Right cardiac atrium (tissue), 5 donors: Measurements from ENCODE around the gene ADAMTS16. TPM values are rescaled to one million over a fixed set of nuclear protein-coding genes. Genes with fewer than 3 reads are reported as not detected.

ENCODE experiments used
- ATAC-seq, 2 donors: fragments of 200-7000 bp; cut with Tn5 transposase; one replicate each; pipeline versions ENCODE4 v1.8.0 to v1.9.1; 2020; ENCODE audit warnings: moderate library complexity in 2 of 2, mild to moderate bottlenecking in 1 of 2
- DNase-seq, 3 donors: peaks; one replicate each; pipeline ENCODE4 v3.0.0-alpha.2; 2020
- H3K27ac ChIP-seq: one replicate; pipeline ENCODE4 v1.5.1; 2013; ENCODE audit warnings: mild to moderate bottlenecking, low read length, control low read depth, moderate library complexity
- H3K27me3 ChIP-seq: one replicate; pipeline ENCODE4 v1.6.1; 2013; ENCODE audit not compliant: control insufficient read depth, insufficient read depth
- H3K4me1 ChIP-seq: one replicate; pipeline ENCODE4 v1.6.1; 2013; ENCODE audit warnings: low read length; ENCODE audit not compliant: control insufficient read depth, insufficient read depth
- H3K4me3 ChIP-seq: one replicate; pipeline ENCODE4 v1.5.1; 2013; ENCODE audit warnings: low read length, control low read depth
- H3K9me3 ChIP-seq: one replicate; pipeline ENCODE4 v1.6.1; 2013; ENCODE audit warnings: low read length; ENCODE audit not compliant: control insufficient read depth
- WGBS: extraction: QIAGEN DNeasy Blood & Tissue Kit; methylation state at CpG from one replicate; pipeline ENCODE4 v1.1.7; 2013; 5-methylcytosine and 5-hydroxymethylcytosine counted together
- intact Hi-C, 4 donors: fragments of 100-400 bp; cut with DNase I; formaldehyde crosslinking; loops; one replicate each; pipeline versions ENCODE4 v1.11.0 to v1.14.0; 2022 to 2023
- polyA plus RNA-seq: library from polyadenylated mRNA; stranded (reverse); fragments of 200-250 nt; gene quantifications from one replicate; pipeline ENCODE4 v1.2.3, GENCODE V29; 2013
- total RNA-seq, 4 donors: library from RNA; stranded (reverse); fragmentation: NEBNext Ultra II Directional; extraction: Animal tissue kit (Norgen Biotek cat#: 25700); gene quantifications; one replicate each; pipeline ENCODE4 v1.2.1, GENCODE V29; 2021
- donor health status: healthy with polysubstance abuse.
- donor health status: DM: no; HTN: yes; CAD: no.
- donor health status: DM: no; HTN: no; CAD: no.
- donor health status: DM: no; HTN: yes; CAD: no; lungs with severe emphysema.
- donor health status: DM: yes; HTN: yes; CAD: no.

ADAMTS16 gene
- total and polyA plus RNA-seq, 5 donors = not detected

GRCh38 chr5:5242056-5242455, 101.9 kb downstream of the ADAMTS16 start:
- no peaks in the 10 kb centered on the region for H3K4me1 ChIP-seq
- ATAC-seq (no peak), DNase-seq (no peak)
- no peaks in the 10 kb centered on the region for H3K9me3 ChIP-seq
- 86% methylated on average over 11 of the region's 11 CpGs for WGBS
- intact Hi-C loops = no loop called here
- H3K27me3 ChIP-seq = no peaks in the 10 kb centered on the region
- H3K27ac ChIP-seq = no peak overlapping the region
- H3K4me3 ChIP-seq = no peak overlapping the region

- ATAC-seq (no peak), DNase-seq (no peak)
- no peak overlapping the region for H3K4me3 ChIP-seq
- H3K27ac ChIP-seq = no peak overlapping the region
- intact Hi-C loops = no loop called here
- no peaks in the 10 kb centered on the region for H3K4me1 ChIP-seq
- WGBS = 90% methylated on average over 8 of the region's 8 CpGs
- peaks cover 8% of the 10 kb centered on the region for H3K9me3 ChIP-seq
- no peaks in the 10 kb centered on the region for H3K27me3 ChIP-seq
Observed at GRCh38 chr5:5246736-5247135, 106.6 kb downstream of the ADAMTS16 start.

DNA sequence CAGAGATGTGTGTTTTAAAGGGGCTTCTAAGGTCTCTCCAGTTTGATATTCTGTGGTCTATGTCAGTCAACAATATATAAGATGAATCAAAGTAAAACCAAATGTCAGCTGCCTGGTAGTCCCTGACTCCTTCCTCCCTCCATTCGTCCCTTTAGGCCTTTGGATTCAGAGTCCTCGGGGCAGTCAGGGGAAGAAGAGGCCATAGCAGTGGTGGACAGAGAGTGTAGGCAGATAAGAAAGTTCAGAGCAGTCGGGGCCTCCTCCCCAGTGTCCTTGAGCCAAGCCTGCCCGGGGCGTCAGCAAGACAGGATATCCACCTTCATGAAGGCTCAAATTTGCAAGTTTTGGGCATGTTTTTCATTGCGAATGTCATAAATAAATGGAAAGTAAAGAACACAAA, 110.6 kb downstream of the ADAMTS16 start:
- no peak overlapping the region for H3K4me3 ChIP-seq
- intact Hi-C loops = no loop called here
- DNase-seq = no peak
- H3K4me1 ChIP-seq = no peaks in the 10 kb centered on the region
- peaks cover 18% of the 10 kb centered on the region for H3K9me3 ChIP-seq
- no peak overlapping the region for H3K27ac ChIP-seq
- no peaks in the 10 kb centered on the region for H3K27me3 ChIP-seq
- ATAC-seq = no peak
- WGBS = 73% methylated on average over 6 of the region's 6 CpGs

DNA sequence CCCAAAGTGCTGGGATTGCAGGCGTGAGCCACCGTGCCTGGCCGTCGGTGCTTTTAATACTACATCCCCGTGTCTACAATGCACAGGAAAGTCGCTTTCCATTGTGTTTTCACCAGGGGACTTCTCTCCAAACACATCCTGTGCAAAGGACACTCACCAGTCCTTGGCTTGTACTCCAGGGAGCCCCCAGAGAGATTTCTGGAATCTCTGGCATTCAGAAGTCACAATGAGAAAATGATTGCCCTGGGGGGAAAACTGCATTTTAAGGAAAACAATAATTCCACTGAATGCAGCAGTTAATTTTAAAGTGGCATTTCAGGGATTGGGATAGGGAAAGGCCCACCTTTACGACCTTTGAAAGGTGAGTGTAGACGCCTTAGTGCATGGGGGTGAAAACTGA, 112.0 kb downstream of the ADAMTS16 start:
- H3K4me3 ChIP-seq = no peak overlapping the region
- H3K4me1 ChIP-seq = no peaks in the 10 kb centered on the region
- H3K27me3 ChIP-seq = no peaks in the 10 kb centered on the region
- WGBS = 69% methylated on average over 8 of the region's 8 CpGs
- H3K9me3 ChIP-seq = peaks cover 18% of the 10 kb centered on the region
- no peak for DNase-seq
- ATAC-seq = no peak
- intact Hi-C loops = no loop called here
- H3K27ac ChIP-seq = no peak overlapping the region

GRCh38 chr5:5257353-5257752, 117.2 kb downstream of the ADAMTS16 start:
- Histone ChIP-seq H3K4me1 (no peaks in the 10 kb centered on the region), H3K27me3 (no peaks in the 10 kb centered on the region), H3K9me3 (peaks cover 10% of the 10 kb centered on the region), H3K27ac (no peak overlapping the region), H3K4me3 (no peak overlapping the region)
- intact Hi-C loops = no loop called here
- ATAC-seq (no peak), DNase-seq (no peak)
- 87% methylated on average over 5 of the region's 5 CpGs for WGBS

DNA sequence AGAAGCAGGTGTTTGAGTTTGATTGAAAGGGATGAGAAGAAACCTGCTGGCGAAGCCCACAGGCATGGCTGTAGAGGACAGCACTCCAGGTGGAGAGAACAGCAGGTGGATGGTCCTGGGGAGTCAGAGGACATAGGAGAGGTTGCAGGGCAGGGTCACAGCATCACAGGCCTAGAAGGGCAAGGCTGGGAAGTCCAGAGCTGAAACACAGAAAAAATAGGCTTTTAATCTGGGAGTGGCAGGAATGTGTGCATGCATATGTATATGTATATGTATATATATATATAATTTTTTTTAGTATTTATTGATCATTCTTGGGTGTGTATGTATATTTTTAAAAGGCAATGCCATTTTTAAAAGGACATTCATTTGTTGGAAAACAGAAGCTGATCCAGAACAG, 118.4 kb downstream of the ADAMTS16 start:
- whole genome bisulfite sequencing = 71% methylated on average over 1 of the region's 1 CpG
- Histone ChIP-seq H3K4me1 (no peaks in the 10 kb centered on the region), H3K27me3 (no peaks in the 10 kb centered on the region), H3K9me3 (peaks cover 9% of the 10 kb centered on the region), H3K4me3 (no peak overlapping the region), H3K27ac (no peak overlapping the region)
- intact Hi-C loops = no loop called here
- ATAC-seq = no peak
- no peak for DNase-seq

DNA sequence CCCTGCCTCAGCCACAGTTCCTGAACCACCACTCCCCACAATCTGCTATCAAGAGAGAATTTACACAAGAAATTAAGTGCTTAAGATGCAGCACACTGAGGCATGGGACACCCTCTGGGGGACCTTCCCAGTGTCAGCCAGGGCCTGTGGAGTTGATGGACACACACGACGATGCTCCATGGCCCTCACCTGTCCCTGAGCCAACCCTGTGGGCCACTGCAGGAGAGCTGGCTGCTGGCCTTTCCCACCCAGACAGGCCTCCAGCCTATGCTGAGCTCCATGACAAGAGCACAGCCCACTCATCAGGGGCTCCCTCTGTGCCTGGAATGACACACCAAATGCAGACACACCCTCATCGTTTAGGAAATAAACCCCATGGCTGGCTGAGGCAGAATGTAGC, 124.6 kb downstream of the ADAMTS16 start:
- no peaks in the 10 kb centered on the region for H3K4me1 ChIP-seq
- DNase-seq (no peak), ATAC-seq (no peak)
- H3K4me3 ChIP-seq = no peak overlapping the region
- no peaks in the 10 kb centered on the region for H3K27me3 ChIP-seq
- intact Hi-C loops = no loop called here
- H3K27ac ChIP-seq = no peak overlapping the region
- 85% methylated on average over 3 of the region's 3 CpGs for WGBS
- peaks cover 9% of the 10 kb centered on the region for H3K9me3 ChIP-seq

GRCh38 chr5:5266297-5266696, 126.2 kb downstream of the ADAMTS16 start:
- intact Hi-C loops = no loop called here
- H3K4me1 ChIP-seq = no peaks in the 10 kb centered on the region
- H3K27ac ChIP-seq = no peak overlapping the region
- no peaks in the 10 kb centered on the region for H3K27me3 ChIP-seq
- 78% methylated on average over 6 of the region's 6 CpGs for WGBS
- peaks cover 11% of the 10 kb centered on the region for H3K9me3 ChIP-seq
- DNase-seq (no peak), ATAC-seq (no peak)
- no peak overlapping the region for H3K4me3 ChIP-seq

DNA sequence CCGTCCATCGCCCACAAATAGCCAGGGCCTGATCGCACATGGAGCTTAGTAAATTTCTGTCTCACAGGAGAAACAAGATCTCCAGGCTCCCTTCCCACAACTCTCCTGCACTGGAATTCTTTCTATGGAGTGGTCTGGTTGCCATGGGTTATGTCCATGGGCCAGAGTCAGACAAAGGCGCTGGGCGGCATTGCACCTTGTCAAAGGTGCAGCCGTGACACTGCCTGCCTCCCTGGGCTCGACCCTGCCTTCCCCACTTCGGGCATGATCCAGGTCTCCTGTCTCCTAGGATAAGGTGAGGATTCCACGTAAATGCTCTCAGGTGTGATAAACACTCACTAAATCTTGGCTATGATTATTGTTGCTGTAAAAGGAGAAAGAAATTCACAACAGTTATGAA, 130.0 kb downstream of the ADAMTS16 start:
- intact Hi-C loops = no loop called here
- Histone ChIP-seq H3K4me1 (no peaks in the 10 kb centered on the region), H3K27ac (no peak overlapping the region), H3K27me3 (no peaks in the 10 kb centered on the region), H3K4me3 (no peak overlapping the region), H3K9me3 (peaks cover 4% of the 10 kb centered on the region)
- ATAC-seq = no peak
- WGBS = 92% methylated on average over 9 of the region's 9 CpGs
- DNase-seq = no peak

DNA sequence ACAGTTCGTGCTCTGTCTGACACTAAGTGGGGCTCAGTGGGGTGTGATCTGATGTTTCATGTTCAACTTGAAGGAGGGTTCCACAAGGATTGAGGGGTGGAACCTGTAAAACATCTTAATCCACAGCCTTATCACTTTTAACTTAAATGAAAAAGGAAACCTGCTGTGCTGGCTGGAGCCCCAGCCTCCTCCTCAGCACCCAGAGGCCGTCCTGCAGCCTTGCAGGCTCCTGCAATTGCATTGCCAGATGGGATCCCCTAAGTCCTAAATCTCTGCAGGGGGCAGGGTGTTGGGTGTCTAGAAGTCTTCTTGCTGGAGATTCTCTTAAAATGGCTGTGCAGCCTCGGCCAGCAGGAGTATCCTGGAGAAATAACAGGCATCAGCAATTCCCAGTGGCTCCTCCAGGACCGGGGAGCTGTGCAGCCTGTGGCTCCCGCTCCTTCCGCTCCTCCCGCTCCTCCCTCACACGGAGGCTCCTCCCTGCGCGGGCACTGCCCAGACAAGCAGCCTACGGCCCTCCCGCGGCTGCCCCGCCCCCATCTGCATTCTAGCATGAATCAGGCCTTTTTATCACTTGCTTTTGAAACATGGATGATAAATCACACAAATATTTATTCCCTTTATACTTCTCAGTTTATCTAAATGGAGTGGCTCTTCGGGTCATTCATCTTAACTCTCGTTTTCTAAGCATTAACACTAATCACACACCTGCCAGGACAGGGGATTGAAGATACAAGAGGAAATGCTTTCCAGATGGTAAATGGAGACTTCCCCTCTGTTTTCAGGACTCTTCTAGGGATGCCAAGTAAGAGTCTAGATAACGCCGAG, 131.0 kb downstream of the ADAMTS16 start:
- H3K4me3 ChIP-seq = no peak overlapping the region
- H3K27ac ChIP-seq = no peak overlapping the region
- peak; percentile 75 to 88 (median 80) for DNase-seq
- no peaks in the 10 kb centered on the region for H3K4me1 ChIP-seq
- no peaks in the 10 kb centered on the region for H3K27me3 ChIP-seq
- H3K9me3 ChIP-seq = peaks cover 4% of the 10 kb centered on the region
- peak; percentile 95 to 96 for ATAC-seq
- intact Hi-C loops = no loop called here
- WGBS = 23% methylated on average over 18 of the region's 18 CpGs

- H3K27me3 ChIP-seq = no peaks in the 10 kb centered on the region
- ATAC-seq = no peak
- intact Hi-C loops = no loop called here
- no peaks in the 10 kb centered on the region for H3K4me1 ChIP-seq
- no peak overlapping the region for H3K4me3 ChIP-seq
- peaks cover 4% of the 10 kb centered on the region for H3K9me3 ChIP-seq
- WGBS = 28% methylated on average over 9 of the region's 9 CpGs
- no peak for DNase-seq
- H3K27ac ChIP-seq = no peak overlapping the region
Observed at GRCh38 chr5:5271786-5272321, 131.7 kb downstream of the ADAMTS16 start.
